Measurements from ENCODE around the gene PPIP5K2.

PPIP5K2 gene

GRCh38 chr5:103254921-103255320, 134.8 kb downstream of the PPIP5K2 start:
- no peak for DNase-seq

GRCh38 chr5:103255691-103256090, 135.6 kb downstream of the PPIP5K2 start:
- no peak for DNase-seq

GRCh38 chr5:103256178-103256577, 136.1 kb downstream of the PPIP5K2 start:
- DNase-seq = no peak

GRCh38 chr5:103258368-103258956, 138.4 kb downstream of the PPIP5K2 start, which contains the start of gene MACIR:
Gene MACIR (plus strand): TSS chr5:103258763. CDS start chr5:103275920, 17,157 bp downstream.
- DNase-seq = peak; percentile 98

GRCh38 chr5:103258957-103259704, 139.0 kb downstream of the PPIP5K2 start:
- DNase-seq = peak; percentile 68

GRCh38 chr5:103259705-103260355, 139.7 kb downstream of the PPIP5K2 start:
- no peak for DNase-seq

GRCh38 chr5:103260951-103261350, 140.8 kb downstream of the PPIP5K2 start:
- DNase-seq = no peak
